Measurements from ENCODE around the gene SMO. TPM values are rescaled to one million over a fixed set of nuclear protein-coding genes. Genes with fewer than 3 reads are reported as not detected.

Gene SMO
- total RNA-seq, 4 donors from 2014 or later: 3.1 to 7.7 (median 4.9) TPM

DNA sequence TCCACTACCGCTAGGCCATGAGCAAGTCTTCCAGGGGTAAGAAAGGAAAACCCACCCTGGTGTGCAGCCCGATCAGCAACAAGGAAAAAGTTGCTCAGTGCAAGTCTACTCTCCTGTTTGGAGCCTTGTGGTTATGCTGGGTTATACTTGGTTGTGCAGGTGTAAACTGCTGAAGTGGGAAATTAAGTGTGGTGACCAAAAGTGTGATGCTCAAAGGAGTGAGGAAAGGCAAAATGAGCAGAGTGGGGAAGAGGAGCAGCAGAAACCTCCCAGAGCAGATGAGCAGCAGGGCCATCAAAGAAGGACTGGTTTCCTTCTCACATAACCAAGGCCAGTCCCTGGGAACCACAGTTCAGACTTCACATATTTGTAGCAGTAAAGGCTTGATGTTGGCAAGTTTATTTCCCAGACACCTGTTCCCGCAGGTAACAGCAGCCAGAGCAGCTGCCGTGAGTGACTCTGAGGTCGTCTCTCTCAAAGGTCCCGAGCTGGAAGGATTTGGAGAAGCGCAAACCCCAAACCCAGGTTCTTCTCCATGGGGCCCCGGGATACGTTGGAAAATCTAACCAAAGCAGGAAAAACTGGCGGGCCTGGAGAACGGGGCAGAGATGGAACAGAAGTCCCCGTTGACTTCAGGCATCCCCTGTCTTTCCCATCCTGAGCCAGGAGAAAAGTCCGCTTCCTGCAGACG, 607 bp upstream of the SMO start:
- no peak for DNase-seq (ENCODE audit: low spot score)
- TF ChIP-seq, protein P1, sequence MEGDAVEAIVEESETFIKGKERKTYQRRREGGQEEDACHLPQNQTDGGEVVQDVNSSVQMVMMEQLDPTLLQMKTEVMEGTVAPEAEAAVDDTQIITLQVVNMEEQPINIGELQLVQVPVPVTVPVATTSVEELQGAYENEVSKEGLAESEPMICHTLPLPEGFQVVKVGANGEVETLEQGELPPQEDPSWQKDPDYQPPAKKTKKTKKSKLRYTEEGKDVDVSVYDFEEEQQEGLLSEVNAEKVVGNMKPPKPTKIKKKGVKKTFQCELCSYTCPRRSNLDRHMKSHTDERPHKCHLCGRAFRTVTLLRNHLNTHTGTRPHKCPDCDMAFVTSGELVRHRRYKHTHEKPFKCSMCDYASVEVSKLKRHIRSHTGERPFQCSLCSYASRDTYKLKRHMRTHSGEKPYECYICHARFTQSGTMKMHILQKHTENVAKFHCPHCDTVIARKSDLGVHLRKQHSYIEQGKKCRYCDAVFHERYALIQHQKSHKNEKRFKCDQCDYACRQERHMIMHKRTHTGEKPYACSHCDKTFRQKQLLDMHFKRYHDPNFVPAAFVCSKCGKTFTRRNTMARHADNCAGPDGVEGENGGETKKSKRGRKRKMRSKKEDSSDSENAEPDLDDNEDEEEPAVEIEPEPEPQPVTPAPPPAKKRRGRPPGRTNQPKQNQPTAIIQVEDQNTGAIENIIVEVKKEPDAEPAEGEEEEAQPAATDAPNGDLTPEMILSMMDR (IDR thresholded peaks at IDR 0.05): no peak
- ATAC-seq (ENCODE audit: low FRiP score): no peak

DNA sequence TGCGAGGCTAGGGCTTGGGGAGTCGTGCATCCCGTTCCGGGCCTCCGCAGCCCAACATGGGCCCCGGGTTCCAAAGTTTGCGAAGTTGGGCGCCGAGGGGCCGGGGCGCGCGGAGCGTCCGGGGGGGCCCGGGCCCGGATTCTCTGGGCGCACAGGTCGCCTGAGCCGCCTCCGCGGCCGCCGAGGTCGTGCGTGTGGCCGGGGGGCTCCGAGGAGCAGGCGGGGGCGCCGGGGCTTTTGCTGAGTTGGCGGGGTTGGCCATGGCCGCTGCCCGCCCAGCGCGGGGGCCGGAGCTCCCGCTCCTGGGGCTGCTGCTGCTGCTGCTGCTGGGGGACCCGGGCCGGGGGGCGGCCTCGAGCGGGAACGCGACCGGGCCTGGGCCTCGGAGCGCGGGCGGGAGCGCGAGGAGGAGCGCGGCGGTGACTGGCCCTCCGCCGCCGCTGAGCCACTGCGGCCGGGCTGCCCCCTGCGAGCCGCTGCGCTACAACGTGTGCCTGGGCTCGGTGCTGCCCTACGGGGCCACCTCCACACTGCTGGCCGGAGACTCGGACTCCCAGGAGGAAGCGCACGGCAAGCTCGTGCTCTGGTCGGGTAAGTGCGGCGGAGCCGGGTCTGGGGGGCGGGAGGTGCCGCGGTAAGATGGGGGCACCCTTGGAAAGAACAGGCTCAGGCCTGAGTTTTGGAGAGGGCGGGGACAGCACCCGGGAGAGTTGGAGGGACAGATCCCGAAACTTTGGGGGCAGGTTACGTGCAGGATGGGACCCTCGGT, 643 bp downstream of the SMO start:
- TF ChIP-seq, protein P1 (IDR thresholded peaks at IDR 0.05): no peak
- ATAC-seq (ENCODE audit: low FRiP score) (peak; percentile 55), DNase-seq (ENCODE audit: low spot score) (no peak)

DNA sequence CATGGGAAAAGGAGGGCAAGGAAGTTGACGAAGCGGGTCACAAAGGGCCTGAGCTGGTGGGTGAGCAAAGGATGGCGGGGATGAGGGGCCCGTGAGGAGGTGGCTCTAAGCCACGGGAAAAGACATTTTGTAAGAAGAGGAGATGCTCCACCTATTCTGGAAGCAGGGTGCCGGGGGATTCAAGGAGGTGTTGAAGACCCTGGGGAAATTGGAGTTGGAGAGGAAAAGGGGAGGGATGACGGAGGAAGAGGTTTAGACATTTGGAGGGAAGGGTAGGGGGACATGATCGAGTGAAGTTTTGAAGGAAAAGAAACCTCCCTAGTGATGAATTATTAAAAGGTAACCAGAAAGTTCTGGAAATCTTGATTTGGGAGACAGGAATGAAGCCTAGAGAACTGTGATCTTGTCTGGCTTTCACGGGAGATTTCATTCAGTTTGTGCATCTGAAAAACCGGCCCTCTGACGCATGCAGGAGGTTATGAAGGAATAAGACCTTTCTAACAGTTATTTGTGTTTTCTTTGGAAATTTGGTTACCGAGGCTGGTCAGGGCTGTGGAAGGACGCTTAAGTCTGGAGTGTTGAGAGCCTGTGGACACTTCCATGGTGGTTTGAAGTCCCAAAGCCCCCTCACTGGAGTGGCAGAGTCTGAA, 1.4 kb downstream of the SMO start:
- DNase-seq (ENCODE audit: low spot score) (no peak), ATAC-seq (ENCODE audit: low FRiP score) (no peak)
- TF ChIP-seq, protein P1 (IDR thresholded peaks at IDR 0.05): no peak

DNA sequence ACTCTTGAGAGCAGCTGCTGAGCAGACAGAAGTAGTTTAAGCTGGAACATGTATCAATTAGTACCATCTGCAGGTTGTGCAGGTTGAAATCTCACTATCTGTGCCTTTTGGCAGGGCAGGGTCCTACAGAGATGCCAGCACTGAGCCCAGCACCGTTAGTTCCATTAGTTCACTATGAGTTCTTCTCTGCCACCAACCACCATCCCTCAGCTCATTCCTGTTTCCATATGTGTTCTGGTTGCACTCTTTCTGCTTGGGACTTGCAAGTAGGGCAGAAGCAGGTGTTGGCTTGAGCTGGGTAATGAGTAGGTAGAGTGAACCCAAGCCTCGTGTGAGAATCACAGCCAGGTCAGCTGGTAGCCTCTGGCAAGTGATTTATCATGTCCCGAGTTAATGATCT, 2.8 kb downstream of the SMO start:
- ATAC-seq (ENCODE audit: low FRiP score) (no peak), DNase-seq (ENCODE audit: low spot score) (no peak)
- TF ChIP-seq, protein P1 (IDR thresholded peaks at IDR 0.05): no peak

DNA sequence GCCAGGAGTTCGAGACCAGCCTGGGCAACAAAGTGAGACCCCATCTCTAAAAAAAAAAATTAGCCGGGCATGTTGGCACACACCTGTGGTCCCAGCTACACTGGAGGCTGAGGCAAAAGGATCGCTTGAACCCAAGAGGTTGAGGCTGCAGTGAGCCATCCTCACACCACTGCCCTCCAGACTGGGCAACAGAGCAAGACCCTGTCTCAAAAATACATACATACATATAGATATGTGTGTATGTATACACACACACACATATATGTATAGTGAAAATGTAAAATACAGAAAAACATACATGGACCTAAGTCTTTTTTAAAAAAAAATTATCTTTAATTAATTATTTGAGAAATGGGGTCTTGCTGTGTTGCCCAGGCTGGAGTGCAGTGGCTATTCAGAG, 5.5 kb downstream of the SMO start:
- no peak for DNase-seq (ENCODE audit: low spot score)
- no peak for ATAC-seq (ENCODE audit: low FRiP score)
- TF ChIP-seq, protein P1 (IDR thresholded peaks at IDR 0.05): no peak

DNA sequence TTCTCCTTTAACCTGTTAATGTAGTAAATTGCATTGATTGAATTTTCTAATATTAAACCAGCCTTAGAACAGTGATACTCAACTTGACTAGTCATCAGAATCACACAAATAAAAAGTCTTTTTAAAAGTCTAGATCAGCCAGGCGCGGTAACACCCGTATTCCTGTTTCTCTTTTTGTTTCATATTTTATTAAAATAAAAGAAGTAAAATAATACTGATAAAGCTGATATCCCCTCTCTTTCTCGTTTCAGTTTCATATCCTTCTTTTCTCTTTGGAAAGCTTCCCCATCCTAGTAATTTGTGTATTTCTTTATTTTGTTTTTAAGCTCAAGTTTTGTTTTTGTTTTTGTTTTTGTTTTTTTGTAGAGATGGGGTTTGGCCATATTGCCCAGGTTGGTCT, 9.3 kb downstream of the SMO start:
- TF ChIP-seq, protein P1 (IDR thresholded peaks at IDR 0.05): no peak
- no peak for ATAC-seq (ENCODE audit: low FRiP score)
- no peak for DNase-seq (ENCODE audit: low spot score)
